ACHN (cell line): ENCODE results near the gene LDB3.

Source experiments
- DNase-seq: peaks from one replicate; pipeline ENCODE4 v3.0.0-alpha.2; 2015
- in situ Hi-C: cut with HindIII; loops from 2 replicates; pipeline ENCODE4 v1.10.0; 2017; ENCODE audit warnings: low sequenced_read_pairs, low pct_ligation_motif_present, low pct_unique_long_range_greater_than_20kb

LDB3 gene

GRCh38 chr10:86662186-86663045 lies 5.9 kb upstream of the LDB3 start:
- no peak for DNase-seq
- in situ Hi-C loops, result no loop called here

- DNase-seq, result no peak
- in situ Hi-C loops, result no loop called here
These were observed 5.3 kb upstream of the LDB3 start for GRCh38 chr10:86663046-86663345.

GRCh38 chr10:86663576-86664339 lies 4.6 kb upstream of the LDB3 start:
- in situ Hi-C loops, result no loop called here
- DNase-seq, result no peak

- DNase-seq, result no peak
- in situ Hi-C loops, result no loop called here
These were observed 3.7 kb upstream of the LDB3 start for GRCh38 chr10:86664341-86665217.

DNA sequence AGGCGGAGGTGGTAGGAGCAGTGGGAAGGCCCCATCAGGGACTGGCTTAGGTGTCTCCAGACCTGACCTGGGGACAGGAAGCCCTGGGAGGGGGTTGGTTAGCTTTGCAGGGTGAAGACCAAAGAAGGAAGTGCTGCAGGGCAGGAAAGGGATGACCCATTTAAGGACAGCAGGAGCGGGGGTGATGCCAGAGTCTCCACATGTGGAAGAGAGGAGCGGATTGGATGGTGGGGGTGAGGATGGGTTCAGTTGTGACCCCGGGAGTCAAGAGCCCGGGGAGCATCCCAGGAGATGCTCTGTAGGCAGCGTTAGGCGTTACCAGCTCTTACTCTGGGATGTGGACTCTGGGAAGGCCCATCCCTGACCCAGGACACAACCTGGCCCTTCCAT lies 3.1 kb upstream of the LDB3 start:
- in situ Hi-C loops, result no loop called here
- DNase-seq, result no peak

GRCh38 chr10:86665868-86666267 lies 2.4 kb upstream of the LDB3 start:
- in situ Hi-C loops, result no loop called here
- no peak for DNase-seq

DNA sequence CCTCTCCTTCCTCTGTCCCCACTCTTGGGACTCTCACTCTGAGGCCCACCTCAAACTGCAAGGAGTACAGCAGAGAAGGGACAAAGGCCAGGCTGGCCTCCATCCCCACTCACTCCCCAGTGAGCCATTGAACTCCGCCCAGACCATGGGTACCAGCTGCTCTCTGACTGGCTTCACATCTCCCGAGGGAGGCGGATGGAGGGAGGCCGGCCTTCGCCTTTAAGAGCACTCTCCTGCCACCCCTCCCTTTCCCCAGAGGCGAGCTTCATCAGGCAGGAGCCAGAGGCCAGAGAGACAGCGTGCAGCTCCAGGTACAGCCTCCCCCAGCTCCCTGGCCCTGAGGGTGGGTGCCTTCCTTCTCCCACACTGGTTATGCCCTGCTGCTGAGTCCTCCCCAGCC lies 1.8 kb upstream of the LDB3 start:
- in situ Hi-C loops, result no loop called here
- DNase-seq, result no peak

GRCh38 chr10:86667421-86668181 lies 710 bp upstream of the LDB3 start:
- DNase-seq, result no peak
- in situ Hi-C loops, result no loop called here

DNA sequence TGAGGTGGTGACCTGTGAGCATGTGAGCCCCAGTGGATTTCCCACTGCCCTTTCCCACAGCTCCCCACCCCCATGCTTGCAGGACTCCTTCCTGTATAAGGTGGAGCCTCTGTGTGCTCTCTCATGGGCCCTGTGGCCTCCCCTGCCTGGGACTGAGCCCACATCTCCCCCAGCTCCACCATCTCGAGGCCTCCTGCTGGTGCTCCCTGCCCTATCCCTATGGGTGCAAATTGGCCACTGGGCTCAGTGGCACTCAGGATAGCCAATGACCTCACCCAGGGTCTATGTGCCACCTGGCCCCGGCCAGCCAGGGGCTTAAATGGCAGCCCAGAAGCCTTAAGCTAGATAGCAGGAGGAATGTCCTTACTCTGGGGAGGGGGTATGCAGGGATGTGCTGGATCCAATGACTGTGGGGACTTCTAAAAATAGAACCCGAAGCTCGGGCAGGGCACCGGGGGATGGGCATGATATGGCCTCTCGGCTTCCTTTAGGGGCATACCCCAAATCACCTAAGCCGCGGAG lies 2.0 kb downstream of the LDB3 start:
- in situ Hi-C loops, result no loop called here
- DNase-seq, result no peak

GRCh38 chr10:86670876-86671275 lies 2.6 kb downstream of the LDB3 start:
- no peak for DNase-seq
- in situ Hi-C loops, result no loop called here

- no peak for DNase-seq
- in situ Hi-C loops, result no loop called here
These were observed 3.1 kb downstream of the LDB3 start for GRCh38 chr10:86671419-86671818.

- in situ Hi-C loops, result no loop called here
- DNase-seq, result no peak
These were observed 3.8 kb downstream of the LDB3 start for GRCh38 chr10:86671985-86672710.

GRCh38 chr10:86673216-86673826 lies 5.0 kb downstream of the LDB3 start:
- in situ Hi-C loops, result no loop called here
- DNase-seq, result no peak

- in situ Hi-C loops, result no loop called here
- no peak for DNase-seq
These were observed 5.7 kb downstream of the LDB3 start for GRCh38 chr10:86673827-86674581.

GRCh38 chr10:86674912-86675311 lies 6.6 kb downstream of the LDB3 start:
- in situ Hi-C loops, result no loop called here
- no peak for DNase-seq

GRCh38 chr10:86677374-86677773 lies 9.1 kb downstream of the LDB3 start:
- in situ Hi-C loops, result no loop called here

More at GRCh38 chr10:86677374-86677773, 9.1 kb downstream of the LDB3 start:
- no peak for DNase-seq
